RWPE2 (cell line): Measurements from ENCODE around the gene CHCT1.

Experiments used
- ATAC-seq: fragments of 200-7000 bp; cut with Tn5 transposase; 3 replicates; pipeline ENCODE4 v1.9.1; 2021; ENCODE audit warnings: low read depth
- DNase-seq: peaks from one replicate; pipeline ENCODE4 v3.0.0-alpha.2; 2020; ENCODE audit warnings: low spot score
- H3K27ac ChIP-seq: fragments of 450-650 bp; 2 replicates; pipeline ENCODE4 v1.5.1; 2017; ENCODE audit warnings: mild to moderate bottlenecking; ENCODE audit not compliant: poor library complexity, severe bottlenecking
- H3K27me3 ChIP-seq: fragments of 250-450 bp; sonication (Bioruptor Pico); 2 replicates; pipeline ENCODE4 v1.5.1; 2021; ENCODE audit warnings: mild to moderate bottlenecking, moderate library complexity; ENCODE audit not compliant: insufficient read depth, poor library complexity, severe bottlenecking
- H3K36me3 ChIP-seq: fragments of 250-450 bp; sonication (Bioruptor Pico); 2 replicates; pipeline ENCODE4 v1.5.1; 2020; ENCODE audit warnings: low read depth, mild to moderate bottlenecking, moderate library complexity
- H3K4me1 ChIP-seq: fragments of 250-450 bp; sonication (Bioruptor Pico); 2 replicates; pipeline ENCODE4 v1.5.1; 2021; ENCODE audit warnings: mild to moderate bottlenecking, moderate library complexity; ENCODE audit not compliant: insufficient read depth, poor library complexity, severe bottlenecking
- H3K4me3 ChIP-seq: fragments of 250-450 bp; sonication (Bioruptor Pico); 2 replicates; pipeline ENCODE4 v1.5.1; 2021; ENCODE audit warnings: mild to moderate bottlenecking, moderate library complexity; ENCODE audit not compliant: severe bottlenecking
- H3K9me3 ChIP-seq: fragments of 250-450 bp; sonication (Bioruptor Pico); 2 replicates; pipeline ENCODE4 v1.5.1; 2021; ENCODE audit warnings: mild to moderate bottlenecking, moderate library complexity; ENCODE audit not compliant: severe bottlenecking
- CTCF ChIP-seq: fragments of 450-650 bp; IDR thresholded peaks from one replicate; pipeline ENCODE4 v1.5.1; 2017; ENCODE audit warnings: mild to moderate bottlenecking, moderate library complexity; ENCODE audit not compliant: poor library complexity, severe bottlenecking

CHCT1 gene

GRCh38 chr17:60392845-60393702 is 29.2 kb upstream of the CHCT1 start:
- Histone ChIP-seq H3K36me3 (no peaks in the 10 kb centered on the region), H3K9me3 (no peaks in the 10 kb centered on the region), H3K4me3 (peak overlapping the region; percentile 48), H3K27me3 (no peaks in the 10 kb centered on the region), H3K27ac (peak overlapping the region; percentile 85), H3K4me1 (peaks cover 23% of the 10 kb centered on the region)
- DNase-seq (no peak), ATAC-seq (peak; percentile 1; the same call in 1 of the 3 replicates)
- no peak for TF ChIP-seq CTCF

- ATAC-seq (no peak), DNase-seq (no peak)
- no peak for TF ChIP-seq CTCF
- Histone ChIP-seq H3K4me1 (peaks cover 17% of the 10 kb centered on the region), H3K27me3 (no peaks in the 10 kb centered on the region), H3K36me3 (no peaks in the 10 kb centered on the region), H3K4me3 (no peak overlapping the region), H3K9me3 (no peaks in the 10 kb centered on the region), H3K27ac (peak overlapping the region; percentile 85)
Observed at GRCh38 chr17:60393840-60394723, 28.2 kb upstream of the CHCT1 start.

- no peak overlapping the region for H3K27ac ChIP-seq
Observed at GRCh38 chr17:60395508-60396065, 26.7 kb upstream of the CHCT1 start.

GRCh38 chr17:60396412-60396811 is 25.9 kb upstream of the CHCT1 start:
- TF ChIP-seq CTCF: no peak
- Histone ChIP-seq H3K27me3 (no peaks in the 10 kb centered on the region), H3K4me1 (peaks cover 5% of the 10 kb centered on the region), H3K9me3 (no peaks in the 10 kb centered on the region), H3K36me3 (no peaks in the 10 kb centered on the region), H3K27ac (no peak overlapping the region), H3K4me3 (no peak overlapping the region)
- ATAC-seq: no peak
- no peak for DNase-seq

More at GRCh38 chr17:60395508-60396065, 26.7 kb upstream of the CHCT1 start:
- H3K27me3 ChIP-seq: no peaks in the 10 kb centered on the region
- TF ChIP-seq CTCF: no peak
- ATAC-seq (no peak), DNase-seq (no peak)
- H3K4me1 ChIP-seq: peaks cover 8% of the 10 kb centered on the region
- no peak overlapping the region for H3K4me3 ChIP-seq
- H3K36me3 ChIP-seq: no peaks in the 10 kb centered on the region
- no peaks in the 10 kb centered on the region for H3K9me3 ChIP-seq
